Measurements from ENCODE around the gene NPC2.
"Not testable (repeated sequence)": the region's sequence is repeated elsewhere in the genome, so short reads cannot be mapped to it uniquely, and the experiment has no call there.

Gene NPC2

DNA sequence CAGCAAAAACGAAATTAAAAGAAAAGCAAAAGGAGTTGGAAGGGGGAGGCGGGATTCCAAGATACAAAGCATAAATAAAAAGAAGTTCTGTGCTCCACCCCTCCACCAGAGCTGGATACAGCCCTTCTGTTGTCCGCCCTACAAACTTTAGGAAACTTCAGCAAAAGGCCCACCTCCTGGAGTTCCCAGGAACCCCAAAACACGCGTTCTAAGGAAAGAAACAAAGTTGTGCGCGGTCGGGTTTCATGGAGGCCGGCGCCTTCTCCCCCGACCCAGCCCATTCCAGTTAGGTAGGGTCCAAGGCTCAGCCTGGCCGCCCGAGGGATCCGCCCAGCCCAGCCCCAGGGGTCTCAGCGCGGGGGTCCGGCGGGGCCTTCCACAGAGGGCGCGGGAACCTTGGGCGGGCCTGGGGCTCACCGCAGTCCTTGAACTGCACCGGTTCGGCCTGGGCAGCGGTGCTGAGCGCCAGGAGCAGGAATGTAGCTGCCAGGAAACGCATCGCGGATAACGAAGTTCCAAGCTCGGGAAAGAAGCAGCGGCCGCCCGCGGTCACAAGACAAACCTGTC, at the start of gene NPC2:
NPC2 (minus strand) TSS at position 530 of the 567 bp plus-strand sequence; CDS start at position 499, 31 bp downstream.
- Mint-ChIP-seq H3K4me3 (no peak within 1 kb of the TSS), H3K27me3 (no peaks in the 10 kb centered on the region), H3K9me3 (no peaks in the 10 kb centered on the region), H3K36me3 (no peaks in the 10 kb centered on the region), H3K4me1 (peaks cover 53% of the 10 kb centered on the region), H3K27ac (peak within 1 kb of the TSS; percentile 96)

DNA sequence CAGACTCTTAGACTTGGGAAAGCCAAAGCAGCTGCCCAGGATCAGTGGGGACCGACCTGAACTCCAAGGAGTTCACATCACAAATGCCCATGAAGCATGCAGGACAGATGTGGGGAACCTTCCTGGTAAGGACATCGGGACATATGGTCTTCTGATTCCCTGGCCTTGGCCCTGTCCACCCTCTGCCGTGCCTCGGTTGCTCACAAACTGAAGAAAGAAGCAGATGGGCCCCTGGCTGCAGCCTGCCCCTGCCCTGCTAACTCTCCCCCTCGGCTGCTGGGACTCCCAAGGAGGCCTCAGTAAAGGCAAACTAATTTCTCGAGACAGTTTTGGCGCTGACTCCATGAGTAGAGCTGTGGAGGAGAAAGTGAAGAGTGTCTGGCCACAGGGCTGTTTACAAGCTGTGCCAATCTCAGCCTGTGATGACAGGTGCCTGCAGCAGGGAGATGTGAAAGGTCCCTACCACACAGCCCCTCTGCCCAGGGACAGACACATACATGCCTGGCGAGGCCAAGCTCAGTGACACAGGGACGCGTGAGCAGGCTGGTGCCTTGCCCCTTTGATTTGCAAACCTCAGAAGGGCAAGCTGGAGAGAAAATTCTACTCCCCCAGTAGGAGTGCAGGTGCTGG, 49.1 kb upstream of the NPC2 start:
- Mint-ChIP-seq H3K36me3 (no peaks in the 10 kb centered on the region), H3K27ac (no peak overlapping the region), H3K27me3 (no peaks in the 10 kb centered on the region), H3K9me3 (no peaks in the 10 kb centered on the region), H3K4me1 (no peaks in the 10 kb centered on the region), H3K4me3 (no peak overlapping the region)

DNA sequence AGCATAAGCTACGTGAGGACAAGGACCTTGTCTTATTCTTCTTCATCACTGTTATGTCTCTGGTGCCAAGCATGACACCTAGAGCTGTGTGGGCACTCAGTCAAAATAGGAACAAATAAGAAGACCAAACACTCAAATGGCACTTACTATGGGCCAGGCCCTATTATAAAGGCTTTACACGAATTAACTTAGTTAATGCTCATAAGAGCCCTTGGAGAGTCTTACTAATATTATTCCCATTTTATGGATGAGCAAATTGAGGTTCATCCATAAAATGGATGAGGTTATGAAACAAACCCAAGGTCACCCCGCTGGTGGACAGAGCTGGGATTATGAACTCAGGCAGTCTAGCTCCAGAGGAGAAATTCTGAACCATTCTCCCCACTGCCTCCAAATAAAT, 48.1 kb upstream of the NPC2 start:
- no peaks in the 10 kb centered on the region for H3K4me1 Mint-ChIP-seq
- H3K27ac Mint-ChIP-seq: no peak overlapping the region
- no peaks in the 10 kb centered on the region for H3K36me3 Mint-ChIP-seq
- H3K4me3 Mint-ChIP-seq: no peak overlapping the region
- no peaks in the 10 kb centered on the region for H3K9me3 Mint-ChIP-seq
- H3K27me3 Mint-ChIP-seq: no peaks in the 10 kb centered on the region

DNA sequence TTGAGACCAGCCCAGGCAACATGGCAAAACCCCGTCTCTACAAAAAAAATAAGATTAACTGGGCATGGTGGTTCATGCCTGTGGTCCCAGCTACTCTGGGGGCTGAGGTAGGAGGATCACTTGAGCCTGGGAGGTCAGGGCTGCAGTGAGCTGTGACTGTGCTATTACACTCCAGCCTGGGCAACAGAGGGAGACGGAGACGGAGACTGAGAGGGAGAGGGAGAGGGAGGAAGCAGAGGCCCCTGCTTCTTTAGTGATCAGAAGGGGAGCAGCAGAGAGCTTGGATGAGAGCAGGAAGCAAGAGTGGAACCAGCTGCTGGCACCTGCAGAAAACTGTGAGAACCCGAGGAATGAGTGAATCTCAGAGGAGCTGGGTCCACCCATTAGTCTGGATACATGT, 46.4 kb upstream of the NPC2 start:
- no peaks in the 10 kb centered on the region for H3K36me3 Mint-ChIP-seq
- H3K4me1 Mint-ChIP-seq: no peaks in the 10 kb centered on the region
- no peaks in the 10 kb centered on the region for H3K9me3 Mint-ChIP-seq
- no peak overlapping the region for H3K4me3 Mint-ChIP-seq
- no peak overlapping the region for H3K27ac Mint-ChIP-seq
- H3K27me3 Mint-ChIP-seq: no peaks in the 10 kb centered on the region

DNA sequence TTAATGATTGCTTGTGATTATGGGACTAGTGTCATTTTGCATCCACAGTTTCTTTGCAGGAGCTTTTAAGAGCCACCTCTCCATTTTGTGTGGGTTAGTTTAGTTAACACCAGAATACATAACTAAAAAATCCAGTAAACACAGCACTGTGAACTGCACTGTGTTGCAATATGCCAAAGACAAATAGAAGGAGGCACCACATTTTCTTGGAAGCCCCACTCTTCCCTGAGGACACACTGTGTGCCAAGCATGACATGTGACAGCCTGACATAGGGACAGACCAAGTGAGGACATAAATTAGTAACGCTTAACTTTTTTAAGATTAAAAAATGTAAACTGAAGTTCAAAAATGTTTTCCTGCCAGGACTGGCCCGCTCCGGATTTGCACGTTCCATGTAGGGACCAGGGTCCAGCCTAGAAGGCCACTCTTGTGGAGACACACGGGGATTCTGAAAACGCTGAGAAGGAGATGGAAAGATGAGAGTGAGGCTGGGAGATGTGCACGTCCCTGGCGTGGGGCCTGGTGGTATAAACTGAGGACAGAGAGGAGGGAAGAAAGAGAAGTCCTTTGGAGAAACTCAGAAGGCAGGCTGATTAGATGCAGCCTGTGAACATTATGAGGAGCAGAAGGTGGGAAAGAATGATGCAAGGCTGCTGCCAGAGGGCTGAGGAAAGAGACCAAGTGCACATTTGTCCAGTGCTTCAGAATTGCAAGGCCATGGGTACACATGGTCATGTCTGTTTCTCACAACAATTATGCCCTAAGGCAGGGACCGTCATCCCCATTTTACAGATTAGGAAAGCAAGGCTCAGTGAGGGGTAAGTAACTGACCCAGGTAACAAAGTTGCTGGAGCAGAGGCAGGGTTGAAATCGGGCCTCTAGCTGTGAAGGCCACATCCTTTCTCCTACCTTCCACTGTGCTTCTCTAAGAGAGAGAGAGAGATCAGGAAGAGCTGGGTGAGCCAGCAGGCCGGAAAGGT, 45.6 kb upstream of the NPC2 start:
- Mint-ChIP-seq H3K27ac (no peak overlapping the region), H3K4me3 (no peak overlapping the region), H3K9me3 (no peaks in the 10 kb centered on the region), H3K36me3 (no peaks in the 10 kb centered on the region), H3K4me1 (no peaks in the 10 kb centered on the region), H3K27me3 (no peaks in the 10 kb centered on the region)

DNA sequence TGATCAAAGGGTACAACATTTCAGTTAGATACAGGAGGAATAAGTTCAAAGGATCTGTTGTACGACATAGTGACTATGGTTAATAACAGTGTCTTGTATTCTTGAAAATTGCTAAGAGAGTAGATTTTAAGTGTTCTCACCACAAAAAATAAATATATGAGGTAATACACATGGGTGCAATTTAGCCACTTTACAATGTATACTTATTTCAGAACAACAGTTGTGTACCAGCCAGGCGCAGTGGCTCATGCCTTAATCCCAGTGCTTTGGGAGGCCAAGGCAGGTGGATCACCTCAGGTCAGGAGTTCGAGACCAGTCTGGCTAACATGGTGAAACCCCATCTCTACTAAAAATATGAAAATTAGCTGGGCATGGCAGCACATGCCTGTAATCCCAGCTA, 43.2 kb upstream of the NPC2 start:
- not testable (repeated sequence) for H3K36me3 Mint-ChIP-seq, H3K4me1 Mint-ChIP-seq, H3K27ac Mint-ChIP-seq, H3K27me3 Mint-ChIP-seq, H3K9me3 Mint-ChIP-seq, H3K4me3 Mint-ChIP-seq

DNA sequence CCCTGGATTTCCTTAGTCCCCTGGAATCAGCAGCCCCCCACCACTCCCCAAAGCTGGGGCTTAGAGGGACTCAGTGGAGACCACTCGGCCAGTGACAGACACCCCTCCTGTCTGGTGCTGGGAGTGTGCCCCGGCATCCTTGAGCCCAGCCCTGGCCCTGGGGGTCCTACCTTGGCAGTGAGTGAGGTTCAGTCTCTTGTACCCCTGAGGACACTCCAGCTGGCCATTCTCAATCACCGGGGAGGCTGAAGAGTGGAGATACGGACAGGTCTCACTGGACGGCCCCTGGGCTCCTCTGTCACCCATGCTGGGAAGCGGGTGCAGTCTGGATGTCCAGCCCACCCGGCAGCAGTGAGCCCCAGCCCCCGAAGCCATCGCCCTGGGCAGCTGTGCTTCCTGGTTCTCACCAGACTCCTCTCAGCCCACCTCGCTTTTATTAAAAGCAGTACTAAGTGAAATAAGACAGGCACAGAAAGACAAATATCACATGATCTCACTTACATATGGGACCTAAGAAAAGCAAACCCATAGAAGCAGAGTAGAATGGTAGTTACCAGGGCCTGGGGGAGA, 42.7 kb upstream of the NPC2 start:
- H3K27ac Mint-ChIP-seq: no peak overlapping the region
- peaks cover 4% of the 10 kb centered on the region for H3K4me1 Mint-ChIP-seq
- H3K27me3 Mint-ChIP-seq: no peaks in the 10 kb centered on the region
- no peaks in the 10 kb centered on the region for H3K36me3 Mint-ChIP-seq
- no peak overlapping the region for H3K4me3 Mint-ChIP-seq
- H3K9me3 Mint-ChIP-seq: no peaks in the 10 kb centered on the region

DNA sequence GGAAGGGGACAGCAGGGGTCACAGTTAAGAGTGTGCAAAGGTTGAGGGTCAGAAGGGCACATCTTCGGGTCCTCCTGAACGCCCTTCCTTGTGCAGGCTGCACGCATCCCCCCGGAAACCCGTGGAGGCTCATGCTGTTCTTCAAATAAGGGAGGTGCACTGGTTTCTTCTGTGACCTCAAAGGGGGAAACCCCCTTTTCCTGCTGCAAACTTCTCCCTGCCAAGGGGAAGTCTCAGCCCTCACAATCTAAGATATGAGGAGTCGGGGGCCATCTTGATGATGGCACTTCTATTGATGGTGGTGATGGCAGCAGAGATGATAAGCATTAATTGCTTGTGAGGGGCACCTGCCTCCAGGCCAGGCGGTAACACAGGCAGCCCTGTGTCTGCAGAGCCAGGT, 40.5 kb upstream of the NPC2 start:
- Mint-ChIP-seq H3K27ac (no peak overlapping the region), H3K9me3 (no peaks in the 10 kb centered on the region), H3K27me3 (no peaks in the 10 kb centered on the region), H3K4me3 (no peak overlapping the region), H3K4me1 (peaks cover 4% of the 10 kb centered on the region), H3K36me3 (no peaks in the 10 kb centered on the region)

DNA sequence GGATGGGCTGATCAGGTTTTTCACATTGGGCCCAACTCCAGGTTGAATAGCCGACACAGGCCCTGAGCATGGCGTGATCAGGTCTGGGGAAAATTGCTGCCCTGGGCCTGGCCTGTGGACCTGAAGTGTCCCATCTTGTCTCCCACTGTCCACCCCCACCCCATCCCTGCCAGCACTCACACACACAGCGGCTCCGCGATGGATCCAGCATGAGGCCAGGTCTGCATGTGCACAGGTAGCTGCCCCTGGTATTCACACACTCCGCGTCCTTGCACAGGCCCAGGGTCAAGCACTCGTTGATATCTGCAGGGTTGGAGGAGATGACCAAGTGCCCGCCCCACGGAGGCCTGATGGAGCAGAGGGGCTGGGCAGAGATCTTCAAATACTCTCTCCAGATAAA, 39.1 kb upstream of the NPC2 start:
- H3K9me3 Mint-ChIP-seq: no peaks in the 10 kb centered on the region
- H3K4me1 Mint-ChIP-seq: peaks cover 4% of the 10 kb centered on the region
- H3K4me3 Mint-ChIP-seq: no peak overlapping the region
- no peaks in the 10 kb centered on the region for H3K27me3 Mint-ChIP-seq
- no peaks in the 10 kb centered on the region for H3K36me3 Mint-ChIP-seq
- no peak overlapping the region for H3K27ac Mint-ChIP-seq

DNA sequence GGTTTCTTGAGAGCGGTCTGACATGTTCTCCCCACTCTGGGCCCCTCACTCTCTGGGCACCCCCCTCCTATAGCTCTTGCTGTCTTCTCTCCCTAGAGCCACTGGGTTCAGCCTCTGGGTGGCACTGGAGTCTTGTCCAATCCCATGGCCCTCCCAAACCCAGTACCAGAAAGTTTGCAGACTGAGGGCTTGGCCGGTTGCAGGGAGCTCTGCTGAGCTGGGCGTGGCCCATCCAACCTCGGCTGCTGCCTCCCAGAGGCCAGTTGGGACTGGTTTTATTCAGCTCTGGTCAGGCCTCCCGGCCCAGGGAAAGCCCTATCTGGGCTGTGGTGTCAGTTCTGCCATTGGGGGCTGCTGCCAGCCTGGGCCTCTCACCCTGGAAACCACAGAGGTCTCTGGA, 38.4 kb upstream of the NPC2 start:
- Mint-ChIP-seq H3K9me3 (no peaks in the 10 kb centered on the region), H3K4me3 (no peak overlapping the region), H3K27me3 (no peaks in the 10 kb centered on the region)

DNA sequence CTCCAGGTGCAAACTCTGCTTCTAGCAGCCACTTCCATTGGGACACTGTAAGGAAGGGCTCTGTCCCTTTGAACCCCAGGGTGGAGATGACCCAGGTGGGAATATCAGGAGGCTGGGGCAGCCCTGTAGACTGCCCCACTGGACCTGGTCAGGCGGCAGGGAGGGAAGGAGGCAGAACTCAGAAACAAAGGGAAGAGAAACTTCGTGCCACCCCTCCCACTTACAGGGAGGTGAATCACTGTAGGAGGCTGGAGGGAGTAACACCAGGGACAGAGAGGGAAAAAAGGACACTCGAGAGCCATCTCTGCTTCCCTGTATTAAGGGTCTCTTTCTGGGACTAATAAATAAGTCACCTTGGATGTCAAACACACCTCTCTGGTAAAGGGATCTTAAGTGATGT, 37.9 kb upstream of the NPC2 start:
- Mint-ChIP-seq H3K27ac (no peak overlapping the region), H3K4me3 (no peak overlapping the region), H3K4me1 (peaks cover 4% of the 10 kb centered on the region), H3K36me3 (no peaks in the 10 kb centered on the region), H3K27me3 (no peaks in the 10 kb centered on the region), H3K9me3 (no peaks in the 10 kb centered on the region)

More for the DNA sequence above, 38.4 kb upstream of the NPC2 start:
- Mint-ChIP-seq H3K27ac (no peak overlapping the region), H3K36me3 (no peaks in the 10 kb centered on the region), H3K4me1 (peaks cover 4% of the 10 kb centered on the region)

DNA sequence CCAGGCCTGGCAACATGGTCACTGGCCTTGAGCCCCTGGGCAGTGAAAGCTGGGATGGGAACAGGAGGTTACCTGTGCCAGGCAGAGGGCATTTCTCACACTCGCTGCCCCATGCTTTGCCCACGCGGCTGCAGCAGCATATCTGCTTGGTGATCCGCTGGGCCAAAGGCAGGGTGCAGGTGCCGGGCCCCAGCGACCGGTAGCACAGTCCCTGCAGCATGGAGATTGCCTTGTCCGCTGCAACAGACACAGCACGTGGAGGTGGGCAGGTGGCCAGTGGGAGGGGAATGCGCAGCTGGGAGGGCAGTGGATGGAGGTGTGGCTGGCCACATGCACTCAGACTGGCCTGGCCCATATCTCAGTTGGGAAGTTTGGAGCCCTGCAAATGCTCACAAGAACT, 35.8 kb upstream of the NPC2 start:
- H3K4me1 Mint-ChIP-seq: peaks cover 4% of the 10 kb centered on the region
- no peak overlapping the region for H3K4me3 Mint-ChIP-seq
- no peaks in the 10 kb centered on the region for H3K36me3 Mint-ChIP-seq
- no peaks in the 10 kb centered on the region for H3K9me3 Mint-ChIP-seq
- no peaks in the 10 kb centered on the region for H3K27me3 Mint-ChIP-seq
- no peak overlapping the region for H3K27ac Mint-ChIP-seq

DNA sequence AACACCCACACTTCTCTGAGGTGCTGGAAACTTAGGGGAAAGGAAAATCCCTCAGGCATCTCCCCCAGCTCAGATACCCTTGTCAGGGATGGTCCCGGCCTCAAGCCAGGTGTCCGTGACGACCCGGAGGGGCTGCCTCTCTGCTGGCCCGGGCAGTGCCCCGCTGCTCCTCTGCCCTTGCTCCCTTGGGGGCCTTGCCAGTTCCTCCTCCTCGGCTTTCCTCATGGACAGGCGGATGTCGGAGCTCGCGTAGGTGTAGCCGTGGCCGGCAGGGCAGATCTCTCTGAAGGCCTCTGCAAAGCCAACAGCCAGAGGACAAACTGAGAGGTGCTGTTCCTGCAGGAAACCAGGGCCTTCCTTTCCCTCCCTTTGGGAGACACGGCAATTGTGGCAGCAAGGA, 35.3 kb upstream of the NPC2 start:
- H3K36me3 Mint-ChIP-seq: no peaks in the 10 kb centered on the region
- no peaks in the 10 kb centered on the region for H3K9me3 Mint-ChIP-seq
- no peak overlapping the region for H3K4me3 Mint-ChIP-seq
- H3K4me1 Mint-ChIP-seq: peaks cover 4% of the 10 kb centered on the region
- H3K27me3 Mint-ChIP-seq: no peaks in the 10 kb centered on the region
- H3K27ac Mint-ChIP-seq: no peak overlapping the region

DNA sequence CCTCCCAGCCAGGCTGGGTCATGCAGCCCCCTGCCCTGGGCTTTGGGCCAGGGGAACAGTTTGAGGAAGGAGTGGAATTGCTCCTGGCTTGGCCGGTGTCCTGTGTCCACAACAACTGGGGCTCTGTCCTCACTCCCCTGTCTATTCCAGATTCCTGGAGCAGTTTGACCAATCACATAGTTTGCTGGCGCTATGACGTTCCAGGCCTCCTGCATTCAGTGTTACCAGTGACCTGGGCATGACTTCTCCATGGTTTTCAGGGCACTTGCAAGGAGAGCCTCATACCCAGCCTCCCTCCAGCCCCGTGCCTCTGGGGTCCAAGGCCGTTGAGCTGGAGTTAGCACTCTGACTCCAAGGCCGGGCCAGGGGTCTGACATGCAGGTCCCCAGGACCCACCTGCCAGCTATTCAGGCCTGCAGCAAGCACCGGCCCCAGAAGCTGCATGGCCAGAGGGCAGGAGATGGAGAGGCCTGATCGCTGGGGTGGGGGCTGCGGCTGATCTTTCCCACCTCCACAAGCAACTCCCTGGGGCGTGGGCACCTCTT, 34.7 kb upstream of the NPC2 start:
- H3K4me3 Mint-ChIP-seq: no peak overlapping the region
- H3K9me3 Mint-ChIP-seq: no peaks in the 10 kb centered on the region
- H3K36me3 Mint-ChIP-seq: no peaks in the 10 kb centered on the region
- H3K4me1 Mint-ChIP-seq: no peaks in the 10 kb centered on the region
- no peaks in the 10 kb centered on the region for H3K27me3 Mint-ChIP-seq
- no peak overlapping the region for H3K27ac Mint-ChIP-seq

DNA sequence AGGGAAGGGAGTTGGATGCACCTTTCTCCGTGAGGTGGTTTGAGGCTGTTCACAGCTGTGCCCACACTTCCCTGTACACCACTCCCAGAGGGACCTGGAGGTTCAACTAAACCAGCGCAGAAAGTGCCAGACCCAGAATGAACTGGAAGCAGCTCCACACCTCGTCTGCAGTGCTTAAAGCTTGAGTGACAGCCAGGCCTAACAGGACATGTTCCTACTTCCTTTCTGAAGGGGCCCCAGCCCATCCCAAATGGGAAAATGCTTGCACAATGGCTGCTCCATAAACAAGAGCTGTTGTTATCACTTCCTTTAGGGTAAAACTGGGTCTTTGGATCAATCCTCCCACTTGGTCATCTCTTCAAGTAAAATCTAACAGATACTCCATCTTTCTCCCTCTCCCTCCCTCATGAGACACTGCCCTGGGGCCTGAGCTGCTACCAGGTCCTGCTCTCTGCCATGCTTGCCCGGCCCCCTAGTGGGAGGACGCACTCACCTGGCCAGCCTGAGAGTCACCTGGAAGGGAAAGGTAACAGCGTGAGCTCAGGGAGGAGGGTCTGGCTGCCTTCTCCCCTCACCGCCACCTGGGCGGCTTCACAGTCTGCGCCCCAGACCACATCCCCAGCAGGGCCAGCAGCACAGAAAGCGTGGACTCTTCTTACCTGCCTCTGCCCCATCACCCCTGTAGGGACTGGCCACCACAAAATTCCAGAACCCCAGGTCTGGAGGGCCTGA, 33.9 kb upstream of the NPC2 start:
- H3K27me3 Mint-ChIP-seq: no peaks in the 10 kb centered on the region

More for the DNA sequence above, 33.9 kb upstream of the NPC2 start:
- H3K9me3 Mint-ChIP-seq: no peaks in the 10 kb centered on the region
- no peak overlapping the region for H3K27ac Mint-ChIP-seq
- no peaks in the 10 kb centered on the region for H3K4me1 Mint-ChIP-seq
- H3K36me3 Mint-ChIP-seq: no peaks in the 10 kb centered on the region
- no peak overlapping the region for H3K4me3 Mint-ChIP-seq

Measured in activated naive CD4-positive, alpha-beta T cell treated with anti-CD3 and anti-CD28 coated beads, Interleukin-2, amount 50 U/mL, for 24 hours (primary cell).